Psoas muscle (tissue), 8 donors: Measurements from ENCODE around the gene PCDHAC2. TPM values are rescaled to one million over a fixed set of nuclear protein-coding genes. Genes with fewer than 3 reads are reported as not detected.

Experiments
- ATAC-seq, 4 donors: fragments of 200-7000 bp; cut with Tn5 transposase; one replicate each; pipeline ENCODE4 v1.9.1; 2020; ENCODE audit warnings: moderate library complexity in 3 of 4, mild to moderate bottlenecking in 2 of 4
- DNase-seq, 2 donors: peaks; one replicate each; pipeline ENCODE4 v3.0.0-alpha.2; 2020
- H3K27ac ChIP-seq: fragments of 200-600 bp; one replicate; pipeline ENCODE4 v1.8.0; 2022
- H3K27me3 ChIP-seq, 3 donors: fragments of 200-600 bp in 1 of 3; one replicate each; pipeline versions ENCODE4 v1.6.1 to v1.8.0; 2013 to 2022; ENCODE audit warnings: low read length in 2 of 3, mild to moderate bottlenecking in 2 of 3, moderate library complexity in 1 of 3; ENCODE audit not compliant: insufficient read depth in 3 of 3
- H3K36me3 ChIP-seq, 2 donors: fragments of 200-600 bp in 1 of 2; one replicate each; pipeline versions ENCODE4 v1.6.1 to v1.8.0; 2013 to 2022; ENCODE audit warnings: low read depth in 1 of 2, mild to moderate bottlenecking in 1 of 2, moderate library complexity in 1 of 2; ENCODE audit not compliant: insufficient read depth in 1 of 2
- H3K4me1 ChIP-seq: fragments of 200-600 bp; one replicate; pipeline ENCODE4 v1.8.0; 2022
- H3K4me3 ChIP-seq: fragments of 200-600 bp; one replicate; pipeline ENCODE4 v1.8.0; 2022; ENCODE audit warnings: mild to moderate bottlenecking
- H3K9me3 ChIP-seq: fragments of 200-600 bp; one replicate; pipeline ENCODE4 v1.8.0; 2022
- WGBS, 3 donors: extraction: QIAGEN DNeasy Blood & Tissue Kit; methylation state at CpG; one replicate each; pipeline versions ENCODE4 v1.1.6 to v1.1.7; 2013; 5-methylcytosine and 5-hydroxymethylcytosine counted together
- intact Hi-C, 2 donors: fragments of 100-400 bp; cut with DNase I; formaldehyde crosslinking; loops; one replicate each; pipeline versions ENCODE4 v1.11.0 to v1.14.2; 2022
- polyA plus RNA-seq, 3 donors: library from polyadenylated mRNA; stranded (reverse); fragments of 200-250 nt; gene quantifications; one replicate each; pipeline ENCODE4 v1.2.3, GENCODE V29; 2013
- total RNA-seq, 4 donors: library from RNA; stranded (reverse); fragmentation: NEBNext Ultra II Directional in 2 of 4; extraction: Animal tissue kit (Norgen Biotek cat#: 25700) in 2 of 4; gene quantifications; one replicate each; pipeline versions ENCODE4 v1.2.1 to v1.2.4, GENCODE V29; 2021 to 2023
- TF ChIP-seq, protein P1 (sequence below): fragments of 200-600 bp; IDR thresholded peaks from one replicate; pipeline ENCODE4 v1.8.0; 2022; ENCODE audit warnings: antibody characterized with exemption
- donor health status: healthy with polysubstance abuse.
- donor health status: DM: no; HTN: no; CAD: no; lungs with moderate emphysema.
- donor health status: Bipolar disorder and iron deficiency.
- donor health status: healthy.
- donor health status: DM: yes; HTN: yes; CAD: no.
- donor health status: DM: no; HTN: no; CAD: no.
- donor health status: DM: no; HTN: no; CAD: no.
- donor health status: DM: yes; HTN: yes; CAD: no.

The PCDHAC2 gene
- total and polyA plus RNA-seq, 7 donors: 0.01 to 0.62 (median 0.12) TPM; not detected in 1

GRCh38 chr5:140951636-140952035, 14.6 kb upstream of the PCDHAC2 start:
- Histone ChIP-seq H3K9me3 (no peaks in the 10 kb centered on the region), H3K36me3 (no peaks in the 10 kb centered on the region), H3K27ac (no peak overlapping the region), H3K27me3 (no peaks in the 10 kb centered on the region), H3K4me3 (no peak overlapping the region), H3K4me1 (no peaks in the 10 kb centered on the region)
- 62 to 84% (median 73%) methylated on average over 6 of the region's 6 CpGs for WGBS, 3 donors
- DNase-seq: no peak
- intact Hi-C loops: no loop called here
- no peak for ATAC-seq
- TF ChIP-seq, protein P1, sequence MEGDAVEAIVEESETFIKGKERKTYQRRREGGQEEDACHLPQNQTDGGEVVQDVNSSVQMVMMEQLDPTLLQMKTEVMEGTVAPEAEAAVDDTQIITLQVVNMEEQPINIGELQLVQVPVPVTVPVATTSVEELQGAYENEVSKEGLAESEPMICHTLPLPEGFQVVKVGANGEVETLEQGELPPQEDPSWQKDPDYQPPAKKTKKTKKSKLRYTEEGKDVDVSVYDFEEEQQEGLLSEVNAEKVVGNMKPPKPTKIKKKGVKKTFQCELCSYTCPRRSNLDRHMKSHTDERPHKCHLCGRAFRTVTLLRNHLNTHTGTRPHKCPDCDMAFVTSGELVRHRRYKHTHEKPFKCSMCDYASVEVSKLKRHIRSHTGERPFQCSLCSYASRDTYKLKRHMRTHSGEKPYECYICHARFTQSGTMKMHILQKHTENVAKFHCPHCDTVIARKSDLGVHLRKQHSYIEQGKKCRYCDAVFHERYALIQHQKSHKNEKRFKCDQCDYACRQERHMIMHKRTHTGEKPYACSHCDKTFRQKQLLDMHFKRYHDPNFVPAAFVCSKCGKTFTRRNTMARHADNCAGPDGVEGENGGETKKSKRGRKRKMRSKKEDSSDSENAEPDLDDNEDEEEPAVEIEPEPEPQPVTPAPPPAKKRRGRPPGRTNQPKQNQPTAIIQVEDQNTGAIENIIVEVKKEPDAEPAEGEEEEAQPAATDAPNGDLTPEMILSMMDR: no peak

DNA sequence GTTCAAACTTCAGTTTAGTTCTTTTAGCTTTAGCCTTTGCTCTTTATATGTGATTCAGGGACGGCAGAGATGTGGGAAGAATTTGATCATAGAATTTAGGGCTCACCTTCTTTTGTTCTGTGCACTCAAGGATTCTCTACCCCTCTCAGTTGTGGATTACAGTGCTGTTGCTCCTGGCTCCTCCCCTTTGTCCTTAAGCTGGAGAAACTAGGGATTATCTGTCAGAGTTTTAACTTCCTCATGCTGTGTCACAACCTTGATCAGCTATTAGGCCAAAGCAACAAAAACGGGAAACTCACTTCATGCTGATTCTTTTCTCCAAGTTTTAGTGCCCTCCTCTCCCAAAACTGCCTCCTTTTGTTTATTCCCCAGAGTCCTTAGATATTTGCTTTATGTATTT, 13.0 kb upstream of the PCDHAC2 start:
- TF ChIP-seq, protein P1: no peak
- intact Hi-C loops: no loop called here
- 34 to 54% (median 46%) methylated on average over 2 of the region's 2 CpGs for WGBS, 3 donors
- DNase-seq (no peak), ATAC-seq (no peak)
- Histone ChIP-seq H3K27me3 (no peaks in the 10 kb centered on the region), H3K9me3 (no peaks in the 10 kb centered on the region), H3K27ac (no peak overlapping the region), H3K36me3 (no peaks in the 10 kb centered on the region), H3K4me1 (no peaks in the 10 kb centered on the region), H3K4me3 (no peak overlapping the region)

DNA sequence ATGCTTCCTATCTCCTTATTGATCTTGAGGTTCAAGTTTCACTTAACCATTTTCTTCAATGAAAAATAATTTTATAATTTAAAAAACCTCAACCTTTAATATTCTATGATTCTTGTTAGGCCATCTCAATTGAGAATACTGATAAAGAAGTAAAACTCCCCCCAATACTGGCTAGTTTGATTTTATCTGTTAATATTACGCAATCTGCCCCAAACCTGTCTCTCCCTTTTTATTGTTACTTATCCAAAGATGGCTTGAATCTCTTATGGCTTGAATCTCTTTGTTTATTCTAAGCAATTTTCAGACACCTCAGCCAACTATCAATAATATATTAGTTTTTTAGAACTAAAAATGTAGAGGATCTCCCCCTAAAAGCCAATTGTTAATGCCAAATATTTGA, 4.1 kb upstream of the PCDHAC2 start:
- Histone ChIP-seq H3K36me3 (no peaks in the 10 kb centered on the region), H3K4me3 (no peak overlapping the region), H3K9me3 (no peaks in the 10 kb centered on the region), H3K27ac (no peak overlapping the region), H3K27me3 (peaks cover 0 to 28% (median 12%) of the 10 kb centered on the region in 3 donors), H3K4me1 (no peaks in the 10 kb centered on the region)
- DNase-seq (no peak), ATAC-seq (no peak)
- 91 to 93% (median 91%) methylated on average over 1 of the region's 1 CpG for WGBS, 3 donors
- intact Hi-C loops: no loop called here
- TF ChIP-seq, protein P1: no peak

DNA sequence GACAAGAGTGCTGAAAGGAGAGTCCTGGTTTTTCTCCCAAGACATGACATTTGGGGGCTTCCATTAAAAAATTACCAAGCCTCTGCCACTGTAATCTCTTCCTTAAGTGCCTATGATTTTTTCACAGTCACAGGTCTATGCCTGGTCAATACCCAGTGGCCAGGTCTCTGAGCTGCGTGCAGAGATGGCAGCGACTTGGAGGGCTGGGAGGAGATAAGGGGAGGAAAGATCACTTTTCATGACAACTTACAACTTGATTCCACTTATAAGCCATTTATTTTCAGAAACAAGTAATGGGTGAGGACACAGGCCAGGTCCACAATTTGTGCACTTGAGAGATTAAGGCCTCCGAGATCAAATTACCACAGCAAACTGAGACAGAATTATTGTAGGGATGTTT, 1.9 kb upstream of the PCDHAC2 start:
- no peak for ATAC-seq
- peaks cover 0 to 47% (median 13%) of the 10 kb centered on the region in 3 donors for H3K27me3 ChIP-seq

DNA sequence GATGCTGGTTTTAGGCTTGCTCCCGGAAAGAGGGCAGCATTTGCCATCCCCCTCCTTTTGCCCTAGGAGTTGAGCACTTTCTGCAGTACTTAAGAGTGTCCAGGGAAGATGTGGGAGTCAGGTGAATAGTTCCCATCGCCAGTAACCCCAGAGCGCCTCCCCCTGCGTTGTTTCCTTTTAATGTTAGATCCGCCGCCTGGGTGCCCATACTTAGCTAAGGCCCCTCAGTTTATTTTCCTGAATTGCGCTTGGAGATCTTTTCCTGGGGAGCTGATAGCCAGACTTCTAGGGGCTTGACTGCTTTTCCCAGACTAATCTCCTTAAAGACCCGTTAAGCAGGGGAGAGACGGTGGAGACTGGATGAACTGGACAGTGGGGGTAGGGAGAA, 377 bp upstream of the PCDHAC2 start:
- intact Hi-C loops: no loop called here
- TF ChIP-seq, protein P1: no peak
- Histone ChIP-seq H3K9me3 (no peaks in the 10 kb centered on the region), H3K4me1 (no peaks in the 10 kb centered on the region), H3K4me3 (peak overlapping the region; percentile 67), H3K27ac (no peak overlapping the region), H3K27me3 (peaks cover 0 to 47% (median 13%) of the 10 kb centered on the region in 3 donors), H3K36me3 (no peaks in the 10 kb centered on the region)
- WGBS, 3 donors: 1% methylated on average over 9 of the region's 9 CpGs
- no peak for DNase-seq
- no peak for ATAC-seq

More for the DNA sequence above, 1.9 kb upstream of the PCDHAC2 start:
- intact Hi-C loops: no loop called here
- DNase-seq: no peak
- Histone ChIP-seq H3K9me3 (no peaks in the 10 kb centered on the region), H3K36me3 (no peaks in the 10 kb centered on the region), H3K4me3 (no peak overlapping the region), H3K27ac (no peak overlapping the region), H3K4me1 (no peaks in the 10 kb centered on the region)
- WGBS, 3 donors: 58 to 71% (median 68%) methylated on average over 3 of the region's 3 CpGs
- TF ChIP-seq, protein P1: no peak
